Gastrocnemius medialis (tissue), 4 donors: ENCODE results near the gene BCAP31. TPM values are rescaled to one million over a fixed set of nuclear protein-coding genes. Genes with fewer than 3 reads are reported as not detected.
"Not testable (repeated sequence)": the region's sequence is repeated elsewhere in the genome, so short reads cannot be mapped to it uniquely, and the experiment has no call there.

ENCODE experiments used
- ATAC-seq, 2 donors: fragments of 150-250 bp; one replicate each; pipeline ENCODE4 v1.9.1; 2016
- DNase-seq, 2 donors: peaks; one replicate each; pipeline ENCODE4 v3.0.0-alpha.2; 2019
- H3K27ac ChIP-seq, 4 donors: fragments of 200-600 bp; sonication (generic); 1 replicate in 1 of 4; 2 replicates in 3 of 4; pipeline ENCODE4 v1.5.1; 2016 to 2018; ENCODE audit warnings: mild to moderate bottlenecking in 2 of 4, moderate library complexity in 1 of 4
- H3K27me3 ChIP-seq, 3 donors: fragments of 200-600 bp; sonication (generic) in 2 of 3; 1 replicate in 1 of 3; 2 replicates in 2 of 3; pipeline versions ENCODE4 v1.5.1 to v1.6.0; 2016 to 2019; ENCODE audit warnings: mild to moderate bottlenecking in 1 of 3, moderate library complexity in 1 of 3
- H3K36me3 ChIP-seq, 2 donors: fragments of 200-600 bp; sonication (generic) in 1 of 2; one replicate each; pipeline ENCODE4 v1.5.1; 2017 to 2018
- H3K4me1 ChIP-seq, 2 donors: fragments of 200-600 bp; sonication (generic) in 1 of 2; one replicate each; pipeline ENCODE4 v1.5.1; 2016 to 2017; ENCODE audit warnings: mild to moderate bottlenecking in 2 of 2
- H3K4me3 ChIP-seq, 4 donors: fragments of 200-600 bp; sonication (generic) in 3 of 4; 1 replicate in 1 of 4; 2 replicates in 3 of 4; pipeline ENCODE4 v1.5.1; 2016 to 2019; ENCODE audit warnings: mild to moderate bottlenecking in 2 of 4
- H3K9me3 ChIP-seq, 3 donors: fragments of 200-600 bp; sonication (generic) in 2 of 3; 1 replicate in 1 of 3; 2 replicates in 2 of 3; pipeline ENCODE4 v1.5.1; 2016 to 2019
- POLR2A ChIP-seq, 2 donors: fragments of 450-650 bp; IDR thresholded peaks; one replicate each; pipeline ENCODE4 v1.6.1; 2017; ENCODE audit warnings: antibody characterized with exemption in 2 of 2, mild to moderate bottlenecking in 2 of 2, moderate library complexity in 2 of 2
- in situ Hi-C, 4 donors: fragments of 200-750 bp; cut with MboI; loops; one replicate each; pipeline versions ENCODE4 v1.15.0 to v1.8.0; 2017; ENCODE audit warnings: low sequenced_read_pairs in 4 of 4
- intact Hi-C: fragments of 100-400 bp; cut with DNase I; formaldehyde crosslinking; loops from one replicate; pipeline ENCODE4 v1.15.1; 2023; ENCODE audit warnings: low total_unique reads
- total RNA-seq, 4 donors: library from RNA; depleted of rRNA; stranded (reverse); fragments of >200 nt; gene quantifications; one replicate each; pipeline versions ENCODE4 v1.1.0 to v1.2.3, GENCODE V29; 2016
- TF ChIP-seq, protein P1 (sequence below), 5 experiments: fragments of 450-650 bp in 3 of 5; fragments of 200-600 bp in 2 of 5; sonication (generic) in 2 of 5; IDR thresholded peaks in 4 of 5; conservative IDR thresholded peaks in 1 of 5; 1 replicate in 4 of 5; 2 replicates in 1 of 5; pipeline ENCODE4 v1.5.1; 2016 to 2019; ENCODE audit warnings: antibody characterized with exemption in 5 of 5, mild to moderate bottlenecking in 3 of 5, moderate library complexity in 3 of 5

The BCAP31 gene
- total RNA-seq, 4 donors from 2014 or later = 41.5 to 91.9 (median 48.3) TPM

- DNase-seq (no peak), ATAC-seq (no peak)
- TF ChIP-seq POLR2A (IDR thresholded peaks at IDR 0.05) = no peak
- TF ChIP-seq, protein P1, sequence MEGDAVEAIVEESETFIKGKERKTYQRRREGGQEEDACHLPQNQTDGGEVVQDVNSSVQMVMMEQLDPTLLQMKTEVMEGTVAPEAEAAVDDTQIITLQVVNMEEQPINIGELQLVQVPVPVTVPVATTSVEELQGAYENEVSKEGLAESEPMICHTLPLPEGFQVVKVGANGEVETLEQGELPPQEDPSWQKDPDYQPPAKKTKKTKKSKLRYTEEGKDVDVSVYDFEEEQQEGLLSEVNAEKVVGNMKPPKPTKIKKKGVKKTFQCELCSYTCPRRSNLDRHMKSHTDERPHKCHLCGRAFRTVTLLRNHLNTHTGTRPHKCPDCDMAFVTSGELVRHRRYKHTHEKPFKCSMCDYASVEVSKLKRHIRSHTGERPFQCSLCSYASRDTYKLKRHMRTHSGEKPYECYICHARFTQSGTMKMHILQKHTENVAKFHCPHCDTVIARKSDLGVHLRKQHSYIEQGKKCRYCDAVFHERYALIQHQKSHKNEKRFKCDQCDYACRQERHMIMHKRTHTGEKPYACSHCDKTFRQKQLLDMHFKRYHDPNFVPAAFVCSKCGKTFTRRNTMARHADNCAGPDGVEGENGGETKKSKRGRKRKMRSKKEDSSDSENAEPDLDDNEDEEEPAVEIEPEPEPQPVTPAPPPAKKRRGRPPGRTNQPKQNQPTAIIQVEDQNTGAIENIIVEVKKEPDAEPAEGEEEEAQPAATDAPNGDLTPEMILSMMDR (IDR thresholded peaks at IDR 0.05 in 4 of 5, conservative IDR thresholded peaks at IDR 0.05 in 1 of 5) = no peak
- Histone ChIP-seq H3K4me1 (no peaks in the 10 kb centered on the region), H3K27ac (no peak overlapping the region), H3K27me3 (no peaks in the 10 kb centered on the region), H3K36me3 (no peaks in the 10 kb centered on the region), H3K4me3 (no peak overlapping the region), H3K9me3 (no peaks in the 10 kb centered on the region)
- intact Hi-C loops (no loop called here), in situ Hi-C loops (no loop called here)
These were observed 37.7 kb upstream of the BCAP31 start for GRCh38 chrX:153761863-153762262.

DNA sequence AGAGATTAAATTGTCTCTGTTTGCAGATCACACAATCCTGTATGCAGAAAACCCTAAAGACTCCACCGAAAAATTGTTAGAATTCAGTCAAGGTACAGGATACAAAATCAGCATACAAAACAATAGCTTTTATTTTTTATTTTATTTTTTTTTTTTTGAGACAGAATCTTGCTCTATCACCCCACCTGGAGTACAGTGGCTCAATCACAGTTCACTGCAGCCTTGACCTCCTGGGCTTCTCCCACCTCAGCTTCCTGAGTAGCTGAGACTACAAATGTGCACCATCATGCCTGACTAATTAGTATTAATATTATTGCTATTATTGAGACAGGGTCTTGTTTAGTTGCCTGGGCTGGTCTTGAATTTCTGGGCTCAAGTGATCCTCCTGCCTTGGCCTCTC lies 30.9 kb upstream of the BCAP31 start:
- TF ChIP-seq, protein P1 (IDR thresholded peaks at IDR 0.05 in 4 of 5, conservative IDR thresholded peaks at IDR 0.05 in 1 of 5) = no peak
- TF ChIP-seq POLR2A (IDR thresholded peaks at IDR 0.05) = no peak
- Histone ChIP-seq H3K9me3 (peaks cover 0 to 6% (median 0%) of the 10 kb centered on the region in 3 donors), H3K4me1 (no peaks in the 10 kb centered on the region), H3K27ac (no peak overlapping the region), H3K36me3 (no peaks in the 10 kb centered on the region), H3K4me3 (no peak overlapping the region), H3K27me3 (no peaks in the 10 kb centered on the region)
- in situ Hi-C loops = no loop called here
- ATAC-seq (no peak), DNase-seq (no peak)
- intact Hi-C loops = no loop called here

- no peak overlapping the region for H3K27ac ChIP-seq
- intact Hi-C loops (no loop called here), in situ Hi-C loops (no loop called here)
- no peaks in the 10 kb centered on the region for H3K4me1 ChIP-seq
- no peaks in the 10 kb centered on the region for H3K9me3 ChIP-seq
- no peak overlapping the region for H3K4me3 ChIP-seq
- no peak for ATAC-seq
- TF ChIP-seq POLR2A (IDR thresholded peaks at IDR 0.05) = no peak
- TF ChIP-seq, protein P1 (IDR thresholded peaks at IDR 0.05 in 4 of 5, conservative IDR thresholded peaks at IDR 0.05 in 1 of 5) = no peak
- no peaks in the 10 kb centered on the region for H3K27me3 ChIP-seq
- H3K36me3 ChIP-seq = no peaks in the 10 kb centered on the region
- no peak for DNase-seq
These were observed 26.1 kb upstream of the BCAP31 start for GRCh38 chrX:153750127-153750774.

DNA sequence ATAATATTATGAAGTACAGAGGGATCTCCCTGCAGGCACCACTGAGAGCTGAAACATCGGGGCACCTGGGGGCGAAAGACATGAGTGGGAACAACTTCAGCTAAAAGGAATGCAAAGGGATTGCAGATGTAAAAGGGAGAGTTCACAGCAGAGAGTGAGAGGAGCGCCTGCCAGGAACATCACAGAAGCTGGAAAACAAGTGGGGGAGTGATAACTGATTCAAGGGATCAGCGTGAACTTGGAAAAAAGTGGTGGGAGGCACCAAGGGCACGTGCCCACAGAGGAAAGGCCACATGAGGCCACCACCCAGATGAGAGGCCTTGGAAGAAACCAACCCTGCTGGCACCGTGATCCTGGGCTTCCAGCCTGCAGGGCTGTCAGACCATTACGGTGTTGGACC lies 24.8 kb upstream of the BCAP31 start:
- H3K36me3 ChIP-seq, H3K4me3 ChIP-seq, in situ Hi-C loops, ATAC-seq, H3K27me3 ChIP-seq, H3K4me1 ChIP-seq, DNase-seq, intact Hi-C loops, H3K9me3 ChIP-seq, H3K27ac ChIP-seq: not testable (repeated sequence)

- H3K27ac ChIP-seq, ATAC-seq, H3K27me3 ChIP-seq, intact Hi-C loops, DNase-seq, in situ Hi-C loops, H3K9me3 ChIP-seq, H3K4me3 ChIP-seq, H3K36me3 ChIP-seq, H3K4me1 ChIP-seq: not testable (repeated sequence)
These were observed 22.8 kb upstream of the BCAP31 start for GRCh38 chrX:153746991-153747390.

DNA sequence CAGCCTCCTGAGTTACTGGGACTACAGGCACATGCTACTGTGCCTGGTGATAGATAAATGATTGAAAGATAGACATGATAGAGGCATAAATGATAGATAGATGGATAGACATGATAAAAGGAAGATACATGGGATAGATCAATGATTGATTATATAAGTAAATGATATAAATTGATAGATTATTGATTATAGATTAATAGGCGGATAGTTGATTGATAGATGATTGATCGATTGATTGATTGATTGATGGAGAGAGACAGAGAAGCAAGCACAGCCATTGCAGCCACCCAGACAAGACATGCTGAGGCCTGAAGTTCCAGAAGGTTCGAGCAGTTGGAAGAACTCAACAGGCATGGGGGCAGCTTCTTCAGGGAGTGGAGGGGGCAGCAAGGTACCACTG lies 22.2 kb upstream of the BCAP31 start:
- Histone ChIP-seq H3K36me3 (no peaks in the 10 kb centered on the region), H3K9me3 (no peaks in the 10 kb centered on the region), H3K4me1 (peaks cover 0 to 8% of the 10 kb centered on the region in 2 donors), H3K27me3 (no peaks in the 10 kb centered on the region), H3K27ac (no peak overlapping the region), H3K4me3 (no peak overlapping the region)
- no peak for ATAC-seq
- no peak for DNase-seq
- in situ Hi-C loops (no loop called here), intact Hi-C loops (no loop called here)
- TF ChIP-seq, protein P1 (IDR thresholded peaks at IDR 0.05 in 4 of 5, conservative IDR thresholded peaks at IDR 0.05 in 1 of 5) = no peak
- no peak for TF ChIP-seq POLR2A (IDR thresholded peaks at IDR 0.05)

GRCh38 chrX:153745067-153745433 lies 20.9 kb upstream of the BCAP31 start:
- H3K4me3 ChIP-seq, in situ Hi-C loops, ATAC-seq: not testable (repeated sequence)

More at GRCh38 chrX:153745067-153745433, 20.9 kb upstream of the BCAP31 start:
- DNase-seq, H3K36me3 ChIP-seq, intact Hi-C loops, H3K27ac ChIP-seq, H3K27me3 ChIP-seq, H3K9me3 ChIP-seq, H3K4me1 ChIP-seq: not testable (repeated sequence)
